SK-N-MC (cell line): ENCODE results near the gene IFIT1B.

Experiments
- EZH2 ChIP-seq: fragments of 200-600 bp; sonication (generic); IDR thresholded peaks from one replicate; pipeline ENCODE4 v1.6.1; 2017; ENCODE audit warnings: antibody characterized with exemption
- POLR2AphosphoS5 ChIP-seq: IDR thresholded peaks from 2 replicates; pipeline ENCODE4 v1.6.1; 2012; ENCODE audit warnings: mild to moderate bottlenecking, low read depth, low read length, borderline replicate concordance

- no peak for TF ChIP-seq EZH2
- no peak for TF ChIP-seq POLR2AphosphoS5
Measured at GRCh38 chr10:89414879-89415821, 37.3 kb downstream of the IFIT1B start.
